GM18507 (cell line): ENCODE data around the gene SARNP.

Experiments used
- DNase-seq: peaks from one replicate; pipeline ENCODE4 v3.0.0; 2011; ENCODE audit warnings: low read depth; ENCODE audit not compliant: insufficient read length; ENCODE audit errors: extremely low spot score
- FAIRE-seq: peaks from 2 replicates; lab custom pipeline; 2011; peaks lifted over from hg19 to GRCh38; lab: Jason Lieb, UNC

SARNP gene

DNA sequence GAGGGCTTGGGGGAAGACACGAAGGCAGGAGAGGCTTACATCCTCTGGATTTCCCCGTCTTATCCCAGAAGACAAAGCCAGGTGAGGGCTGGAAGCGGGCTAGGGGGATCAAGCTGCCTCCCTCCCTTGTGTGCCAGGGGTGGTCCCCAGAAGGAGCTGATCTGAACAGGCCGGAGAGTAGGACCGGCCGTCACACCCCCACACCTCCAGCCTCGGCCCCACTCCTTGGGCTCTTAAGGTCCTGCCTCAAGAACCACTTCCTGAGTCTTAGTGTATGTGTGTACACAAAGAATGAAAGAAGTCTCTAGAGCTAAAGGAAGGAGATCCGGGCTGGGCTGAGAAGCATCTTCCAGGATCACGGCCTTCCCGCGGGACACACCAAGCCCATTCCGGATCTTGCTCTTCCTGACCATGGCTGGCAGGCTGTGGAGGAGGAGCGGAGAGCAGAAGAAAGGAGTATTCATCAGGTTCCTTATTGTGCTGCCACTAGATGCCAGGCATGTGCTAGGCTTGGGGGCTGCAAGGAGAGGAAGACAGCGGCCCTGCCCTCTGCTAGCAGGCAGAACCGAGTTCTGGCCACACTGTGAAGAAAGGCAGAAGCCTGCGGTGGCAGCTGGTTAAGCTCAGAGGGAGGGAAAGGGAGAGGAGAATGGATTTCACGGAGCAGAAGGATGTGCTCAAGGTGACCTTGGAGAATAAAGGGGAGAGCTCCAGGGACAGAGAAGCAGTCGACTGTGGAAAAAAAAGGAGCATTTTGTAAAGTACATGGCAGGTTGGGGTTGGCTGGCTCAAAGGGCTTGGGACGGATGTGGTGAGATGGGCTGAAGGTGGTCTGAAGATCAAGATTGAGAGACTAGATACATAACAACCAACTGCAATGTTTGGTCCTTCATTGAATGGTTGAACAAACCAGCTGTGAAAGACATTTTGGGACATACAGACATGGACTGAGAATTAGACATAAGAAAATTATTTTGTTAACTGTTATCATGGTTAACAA lies 87.4 kb downstream of the SARNP start:
- DNase-seq (no peak), FAIRE-seq (no peak)

DNA sequence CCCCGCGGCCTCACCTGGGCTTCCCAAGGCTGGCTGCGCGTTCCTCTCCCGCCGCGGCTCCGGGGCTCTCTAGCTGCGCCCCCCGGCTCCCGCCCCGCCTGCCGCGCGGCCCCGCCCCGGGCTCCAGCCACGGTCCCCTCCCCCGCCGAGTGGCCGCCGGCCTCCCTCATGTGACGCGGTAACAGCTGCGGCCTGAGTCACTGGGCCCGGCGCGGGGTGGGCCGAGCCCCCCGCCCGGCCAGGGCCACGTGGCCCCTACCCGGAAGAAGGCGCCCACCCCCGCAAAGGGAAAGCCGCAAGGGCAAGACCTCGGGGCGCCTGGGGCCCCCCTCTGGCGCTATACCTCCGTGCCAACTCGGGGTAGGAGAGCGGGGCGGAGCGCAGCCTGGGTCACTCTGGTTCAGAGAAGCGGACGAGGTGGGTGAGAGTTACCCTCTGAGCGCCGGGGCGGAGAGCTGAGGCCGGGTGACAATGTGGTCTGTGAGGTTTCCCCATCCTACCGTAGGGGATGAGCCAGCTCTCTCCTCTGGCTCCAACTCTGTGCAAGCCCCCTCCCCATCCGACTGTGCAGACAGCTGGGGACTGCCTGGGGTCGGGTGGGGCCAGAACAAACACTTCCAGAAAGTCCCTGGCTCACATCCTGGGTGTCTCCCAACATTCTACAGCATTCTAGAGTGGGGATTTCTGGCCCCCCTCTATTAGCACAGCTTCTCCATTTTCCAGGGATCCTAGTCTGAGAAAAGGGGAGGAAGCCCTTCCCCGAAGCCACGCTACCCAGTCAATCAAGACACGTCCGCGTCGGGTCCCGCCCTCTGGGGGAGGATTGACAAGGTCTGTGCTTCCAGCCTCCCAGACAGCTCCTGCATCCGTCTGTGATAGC lies 88.3 kb downstream of the SARNP start, which contains the start of gene CD63:
TSS of gene CD63 (minus strand) at position 71 of the 880 bp plus-strand sequence. CDS start 668 bp downstream, outside the sequence.
- FAIRE-seq = peak; percentile 79
- peak; percentile 77 for DNase-seq

DNA sequence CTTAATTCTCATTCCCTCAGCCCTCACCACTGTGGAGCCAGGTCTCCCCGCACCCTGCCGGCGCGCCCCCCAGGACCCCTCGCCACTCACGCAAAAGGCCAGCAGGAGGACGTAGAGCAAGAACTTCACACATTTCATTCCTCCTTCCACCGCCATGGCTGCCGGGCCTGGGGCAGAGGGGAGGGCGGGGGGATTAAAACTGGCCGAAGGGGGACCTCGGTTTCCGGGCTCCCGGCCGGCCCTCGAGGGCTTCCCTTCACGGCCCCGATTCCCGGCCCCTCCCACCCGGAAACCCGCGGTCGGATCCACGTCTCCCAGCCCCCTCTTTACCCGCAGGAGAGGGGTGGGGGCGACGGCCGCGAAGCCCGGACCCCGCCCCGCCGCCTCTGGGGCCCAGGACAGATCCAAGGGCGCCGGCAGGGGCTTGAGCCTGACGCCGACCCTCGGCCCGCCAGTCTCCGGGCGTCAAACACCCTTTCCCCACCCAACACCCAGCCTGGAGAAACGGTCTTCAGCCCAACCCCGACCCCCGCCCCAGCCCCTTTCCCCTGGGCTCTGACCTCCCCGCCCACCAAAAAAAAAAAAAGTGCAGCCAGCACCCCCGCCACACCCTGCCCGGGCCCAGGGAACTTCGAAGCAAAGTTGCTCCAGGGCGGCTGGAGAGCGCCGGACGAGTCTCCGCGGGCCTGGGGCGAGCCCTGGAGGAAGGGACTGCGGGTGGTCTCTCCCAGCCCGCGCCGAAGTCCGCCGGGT lies 89.2 kb downstream of the SARNP start:
- DNase-seq (no peak), FAIRE-seq (no peak)

DNA sequence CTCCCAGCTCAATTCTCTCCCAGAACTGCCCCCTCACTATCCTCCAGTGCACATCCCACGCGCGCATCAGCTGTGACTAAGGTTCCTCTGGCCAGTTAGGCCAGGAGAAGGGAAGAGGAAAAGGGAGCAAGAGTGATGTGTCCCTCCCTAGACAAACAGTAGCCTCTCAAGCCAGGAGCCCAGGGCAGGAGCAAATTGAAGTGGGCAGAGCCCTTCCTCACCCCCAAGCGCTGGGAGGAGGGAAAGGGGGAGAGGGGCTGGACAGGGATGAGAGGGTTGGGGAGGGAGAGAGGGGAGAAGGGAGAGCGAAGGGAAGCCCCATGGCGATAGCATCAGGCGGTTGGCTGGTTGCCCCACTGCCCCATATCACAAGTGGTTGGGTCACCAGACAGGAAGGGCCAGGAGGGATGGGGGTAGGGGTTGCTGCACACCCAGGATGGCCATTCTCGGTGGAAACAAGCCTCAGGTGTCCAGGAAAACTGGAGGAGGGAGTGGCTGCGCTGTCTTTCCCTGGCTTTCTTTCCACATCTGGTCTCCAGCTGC lies 89.8 kb downstream of the SARNP start:
- no peak for DNase-seq
- no peak for FAIRE-seq

GRCh38 chr12:55726971-55727370 lies 90.6 kb downstream of the SARNP start:
- FAIRE-seq (no peak), DNase-seq (no peak)

- FAIRE-seq (no peak), DNase-seq (no peak)
Observed at GRCh38 chr12:55725556-55725955, 92.0 kb downstream of the SARNP start.

- DNase-seq = no peak
- FAIRE-seq = no peak
Observed at GRCh38 chr12:55724940-55725309, 92.6 kb downstream of the SARNP start.

GRCh38 chr12:55724226-55724939 lies 93.1 kb downstream of the SARNP start:
- DNase-seq = no peak
- peak; percentile 47 for FAIRE-seq

- no peak for FAIRE-seq
- no peak for DNase-seq
Observed at GRCh38 chr12:55723516-55724225, 93.9 kb downstream of the SARNP start.

DNA sequence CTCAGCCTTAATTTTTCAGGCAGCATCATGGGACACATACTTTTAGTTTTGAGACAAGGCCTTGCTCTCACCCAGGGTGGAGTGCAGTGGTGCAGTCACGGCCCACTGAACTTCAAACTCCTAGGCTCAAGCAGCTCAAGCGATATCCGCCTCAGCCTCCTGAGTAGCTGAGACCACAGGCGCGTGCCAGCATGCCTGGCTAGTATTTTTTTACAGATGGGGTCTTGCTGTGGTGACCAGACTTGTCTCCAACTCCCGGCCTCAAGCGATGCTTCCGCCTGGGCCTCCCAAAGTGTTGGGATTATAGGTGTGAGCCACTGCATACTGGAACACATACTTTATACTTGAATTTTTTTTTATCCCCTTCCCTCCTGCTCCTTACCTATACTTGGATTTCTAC lies 94.6 kb downstream of the SARNP start:
- no peak for DNase-seq
- no peak for FAIRE-seq

- DNase-seq (no peak), FAIRE-seq (no peak)
Observed at GRCh38 chr12:55721601-55722213, 95.8 kb downstream of the SARNP start.

DNA sequence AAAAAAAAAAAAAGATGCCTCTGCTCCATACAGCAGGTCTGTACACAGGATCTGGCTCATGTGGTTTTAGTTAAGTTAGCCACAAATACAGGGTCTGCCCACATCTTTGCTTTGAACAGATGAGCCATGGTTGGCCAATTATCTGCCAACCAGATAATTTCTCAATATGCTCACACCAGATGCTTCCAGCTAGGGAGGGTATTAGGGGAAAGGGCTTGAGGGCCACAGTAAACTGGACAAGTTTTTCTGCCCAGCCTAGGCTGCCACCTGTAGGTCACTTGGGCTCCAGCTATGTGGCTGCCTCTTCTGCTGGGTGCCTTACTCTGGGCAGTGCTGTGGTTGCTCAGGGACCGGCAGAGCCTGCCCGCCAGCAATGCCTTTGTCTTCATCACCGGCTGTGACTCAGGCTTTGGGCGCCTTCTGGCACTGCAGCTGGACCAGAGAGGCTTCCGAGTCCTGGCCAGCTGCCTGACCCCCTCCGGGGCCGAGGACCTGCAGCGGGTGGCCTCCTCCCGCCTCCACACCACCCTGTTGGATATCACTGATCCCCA lies 96.6 kb downstream of the SARNP start:
- DNase-seq (no peak), FAIRE-seq (no peak)

DNA sequence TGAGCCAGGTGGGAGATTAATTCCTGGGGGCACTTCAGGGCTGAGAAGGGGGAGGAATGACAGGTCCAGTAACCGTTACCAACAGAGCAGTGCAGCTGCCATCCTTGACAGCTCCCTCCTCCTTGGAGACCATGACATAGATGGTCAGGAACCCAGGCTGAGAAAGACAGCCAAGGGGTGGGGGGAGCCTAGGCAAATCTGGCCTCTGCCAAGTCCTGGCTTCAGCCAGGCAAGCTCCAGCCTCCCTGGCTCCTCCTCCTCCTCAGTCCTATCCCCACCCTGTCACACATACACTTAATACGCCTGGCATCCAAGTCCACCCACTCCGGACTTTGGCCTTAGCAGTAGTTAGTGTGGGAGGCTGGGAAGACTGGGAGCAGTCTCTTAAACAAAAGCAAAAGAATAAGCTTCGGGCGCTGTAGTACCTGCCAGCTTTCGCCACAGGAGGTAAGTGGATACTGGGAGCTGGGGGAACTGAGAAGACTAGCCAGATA lies 97.4 kb downstream of the SARNP start, which contains the start of gene RDH5:
TSS of gene RDH5 (plus strand) at position 323 of the 494 bp plus-strand sequence. CDS start 792 bp downstream, outside the sequence.
- DNase-seq (no peak), FAIRE-seq (no peak)

DNA sequence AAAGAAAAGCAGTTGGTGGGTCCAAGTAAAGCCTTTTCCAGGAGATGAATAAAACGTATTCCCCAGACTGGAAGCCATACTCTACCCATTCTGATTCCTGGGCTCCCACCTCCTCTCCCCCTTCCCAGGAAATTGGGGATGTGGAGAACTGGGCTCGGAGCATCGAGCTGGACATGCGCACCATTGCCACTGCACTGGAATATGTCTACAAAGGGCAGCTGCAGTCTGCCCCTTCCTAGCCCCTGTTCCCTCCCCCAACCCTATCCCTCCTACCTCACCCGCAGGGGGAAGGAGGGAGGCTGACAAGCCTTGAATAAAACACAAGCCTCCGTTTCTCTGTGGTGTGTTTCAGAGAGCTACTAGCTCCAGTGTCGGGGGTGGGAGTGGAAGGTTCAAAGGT lies 98.2 kb downstream of the SARNP start:
- FAIRE-seq = no peak
- no peak for DNase-seq

- DNase-seq (no peak), FAIRE-seq (no peak)
Observed at GRCh38 chr12:55718624-55719275, 98.8 kb downstream of the SARNP start.

DNA sequence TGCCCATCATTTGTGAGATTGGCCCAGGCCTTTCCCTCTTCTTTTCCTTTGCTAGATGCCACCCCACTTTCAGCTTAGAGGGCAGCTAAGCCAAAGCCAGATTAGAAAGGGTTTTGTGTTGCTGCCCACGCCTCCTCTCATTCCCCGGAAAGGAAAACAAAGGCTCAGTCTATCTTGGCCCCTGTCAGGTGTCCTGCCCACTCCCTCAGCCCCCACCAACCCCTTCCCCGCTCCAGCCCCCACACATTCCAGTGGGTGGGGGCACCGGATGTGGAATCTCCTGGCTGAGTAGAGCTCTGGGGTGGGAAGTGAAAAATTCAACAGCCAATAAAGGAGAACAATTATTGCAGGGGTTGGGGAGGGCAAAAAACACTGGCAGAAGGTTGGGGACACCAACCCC lies 99.5 kb downstream of the SARNP start:
- DNase-seq = no peak
- FAIRE-seq = no peak
